HEK293 (cell line): ENCODE results near the gene SERTAD1.

Source experiments
- PATZ1 ChIP-seq: fragments of 450-650 bp; formaldehyde crosslinking; IDR thresholded peaks from 2 replicates; pipeline ENCODE4 v1.5.1; 2016; ENCODE audit warnings: missing biosample characterization, missing genetic modification characterization
- ZNF837 ChIP-seq: fragments of 450-650 bp; formaldehyde crosslinking; IDR thresholded peaks from 2 replicates; pipeline ENCODE4 v1.5.1; 2016; ENCODE audit warnings: missing biosample characterization, missing genetic modification characterization
- TF ChIP-seq, protein P1 (sequence below): fragments of 450-650 bp; formaldehyde crosslinking; conservative IDR thresholded peaks from 2 replicates; pipeline ENCODE4 v1.5.1; 2016; ENCODE audit warnings: low read depth, missing biosample characterization, missing genetic modification characterization

- no peak for TF ChIP-seq ZNF837 (tag by site-specific recombination)
- TF ChIP-seq PATZ1 (tag by site-specific recombination): 0 out of 2 replicates have a peak, but pooled peaks have one; percentile 27
- TF ChIP-seq, protein P1, sequence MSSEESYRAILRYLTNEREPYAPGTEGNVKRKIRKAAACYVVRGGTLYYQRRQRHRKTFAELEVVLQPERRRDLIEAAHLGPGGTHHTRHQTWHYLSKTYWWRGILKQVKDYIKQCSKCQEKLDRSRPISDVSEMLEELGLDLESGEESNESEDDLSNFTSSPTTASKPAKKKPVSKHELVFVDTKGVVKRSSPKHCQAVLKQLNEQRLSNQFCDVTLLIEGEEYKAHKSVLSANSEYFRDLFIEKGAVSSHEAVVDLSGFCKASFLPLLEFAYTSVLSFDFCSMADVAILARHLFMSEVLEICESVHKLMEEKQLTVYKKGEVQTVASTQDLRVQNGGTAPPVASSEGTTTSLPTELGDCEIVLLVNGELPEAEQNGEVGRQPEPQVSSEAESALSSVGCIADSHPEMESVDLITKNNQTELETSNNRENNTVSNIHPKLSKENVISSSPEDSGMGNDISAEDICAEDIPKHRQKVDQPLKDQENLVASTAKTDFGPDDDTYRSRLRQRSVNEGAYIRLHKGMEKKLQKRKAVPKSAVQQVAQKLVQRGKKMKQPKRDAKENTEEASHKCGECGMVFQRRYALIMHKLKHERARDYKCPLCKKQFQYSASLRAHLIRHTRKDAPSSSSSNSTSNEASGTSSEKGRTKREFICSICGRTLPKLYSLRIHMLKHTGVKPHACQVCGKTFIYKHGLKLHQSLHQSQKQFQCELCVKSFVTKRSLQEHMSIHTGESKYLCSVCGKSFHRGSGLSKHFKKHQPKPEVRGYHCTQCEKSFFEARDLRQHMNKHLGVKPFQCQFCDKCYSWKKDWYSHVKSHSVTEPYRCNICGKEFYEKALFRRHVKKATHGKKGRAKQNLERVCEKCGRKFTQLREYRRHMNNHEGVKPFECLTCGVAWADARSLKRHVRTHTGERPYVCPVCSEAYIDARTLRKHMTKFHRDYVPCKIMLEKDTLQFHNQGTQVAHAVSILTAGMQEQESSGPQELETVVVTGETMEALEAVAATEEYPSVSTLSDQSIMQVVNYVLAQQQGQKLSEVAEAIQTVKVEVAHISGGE (tag by site-specific recombination): no peak
Measured at GRCh38 chr19:40411125-40411842, 14.5 kb downstream of the SERTAD1 start.
